ENCODE results near the gene TNNT3. TPM values are rescaled to one million over a fixed set of nuclear protein-coding genes. Genes with fewer than 3 reads are reported as not detected.

The TNNT3 gene
- total RNA-seq, 1 experiment from 2014 or later, result not detected

DNA sequence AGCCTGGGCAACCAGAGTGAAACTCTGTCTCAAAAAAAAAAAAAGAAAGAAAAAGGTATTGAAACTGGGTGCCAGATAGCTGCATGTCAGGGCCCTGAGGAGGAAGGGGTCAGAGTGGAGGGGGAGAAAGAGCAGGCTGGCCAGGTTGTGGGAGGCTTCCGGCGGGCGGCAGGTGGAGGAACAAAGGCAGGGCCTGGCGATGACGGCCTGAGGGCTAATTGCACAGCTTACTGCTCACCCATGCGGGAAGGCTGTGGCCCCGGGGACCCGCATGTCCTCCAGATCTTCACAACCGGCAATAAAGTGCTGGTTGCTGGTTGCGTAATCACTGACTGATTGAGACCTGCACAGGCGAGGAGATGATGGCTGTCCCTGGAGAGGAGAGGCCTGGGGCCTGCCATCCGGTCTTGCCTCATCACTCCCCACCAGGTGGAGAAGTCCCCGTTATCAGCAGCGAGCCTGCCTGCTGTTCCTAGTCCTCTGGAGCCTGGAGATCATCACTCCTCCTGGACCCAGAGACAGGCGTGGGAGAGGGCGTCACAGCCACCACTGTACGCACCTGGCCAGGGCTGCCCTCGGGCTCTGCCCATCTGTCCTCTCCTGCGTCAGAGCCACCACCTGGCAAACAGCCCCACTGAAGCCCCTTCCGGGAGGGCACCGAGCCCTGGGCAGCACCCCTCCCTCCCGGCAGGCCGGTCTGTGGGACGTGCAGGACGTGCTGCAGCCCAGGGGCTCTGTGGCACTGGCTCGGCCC, 59.4 kb downstream of the TNNT3 start:
- Histone ChIP-seq H3K4me2 (no peak overlapping the region), H3K9me3 (ENCODE audit: insufficient read depth, low read depth) (no peaks in the 10 kb centered on the region), H3K27ac (no peak overlapping the region), H2AFZ (no peak overlapping the region), H4K20me1 (ENCODE audit: insufficient read depth) (no peaks in the 10 kb centered on the region), H3F3A (ENCODE audit: insufficient read depth, low read depth) (no peaks in the 10 kb centered on the region), H3K36me3 (ENCODE audit: low read depth) (no peaks in the 10 kb centered on the region), H3K27me3 (ENCODE audit: insufficient read depth, low read depth) (no peaks in the 10 kb centered on the region), H3K4me3 (no peak overlapping the region), H3K4me1 (replicated peaks; ENCODE audit: insufficient read depth) (no peaks in the 10 kb centered on the region), H3K9me2 (ENCODE audit: insufficient read depth) (no peaks in the 10 kb centered on the region), H3K79me2 (ENCODE audit: low read depth) (no peaks in the 10 kb centered on the region)
- BruUV-seq (replicated peaks), result no TSS peak
- no peak for DNase-seq
- ChIA-PET CTCF (interaction anchor here (0.6 to 0.7 kb wide), 2 partner anchors 97 to 596 kb away, joined by 3 to 4 read pairs; no protein-coding TSS in a partner anchor), POLR2A (ENCODE audit: unreplicated experiment) (no interaction called here)
- no peak for TF ChIP-seq EZH2 (IDR thresholded peaks at IDR 0.05; ENCODE audit: low read depth)
- TF ChIP-seq, protein P1, sequence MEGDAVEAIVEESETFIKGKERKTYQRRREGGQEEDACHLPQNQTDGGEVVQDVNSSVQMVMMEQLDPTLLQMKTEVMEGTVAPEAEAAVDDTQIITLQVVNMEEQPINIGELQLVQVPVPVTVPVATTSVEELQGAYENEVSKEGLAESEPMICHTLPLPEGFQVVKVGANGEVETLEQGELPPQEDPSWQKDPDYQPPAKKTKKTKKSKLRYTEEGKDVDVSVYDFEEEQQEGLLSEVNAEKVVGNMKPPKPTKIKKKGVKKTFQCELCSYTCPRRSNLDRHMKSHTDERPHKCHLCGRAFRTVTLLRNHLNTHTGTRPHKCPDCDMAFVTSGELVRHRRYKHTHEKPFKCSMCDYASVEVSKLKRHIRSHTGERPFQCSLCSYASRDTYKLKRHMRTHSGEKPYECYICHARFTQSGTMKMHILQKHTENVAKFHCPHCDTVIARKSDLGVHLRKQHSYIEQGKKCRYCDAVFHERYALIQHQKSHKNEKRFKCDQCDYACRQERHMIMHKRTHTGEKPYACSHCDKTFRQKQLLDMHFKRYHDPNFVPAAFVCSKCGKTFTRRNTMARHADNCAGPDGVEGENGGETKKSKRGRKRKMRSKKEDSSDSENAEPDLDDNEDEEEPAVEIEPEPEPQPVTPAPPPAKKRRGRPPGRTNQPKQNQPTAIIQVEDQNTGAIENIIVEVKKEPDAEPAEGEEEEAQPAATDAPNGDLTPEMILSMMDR (conservative IDR thresholded peaks at IDR 0.05), result no peak
- intact Hi-C loops (cut with micrococcal nuclease; ENCODE audit: unreplicated experiment), result no loop called here

DNA sequence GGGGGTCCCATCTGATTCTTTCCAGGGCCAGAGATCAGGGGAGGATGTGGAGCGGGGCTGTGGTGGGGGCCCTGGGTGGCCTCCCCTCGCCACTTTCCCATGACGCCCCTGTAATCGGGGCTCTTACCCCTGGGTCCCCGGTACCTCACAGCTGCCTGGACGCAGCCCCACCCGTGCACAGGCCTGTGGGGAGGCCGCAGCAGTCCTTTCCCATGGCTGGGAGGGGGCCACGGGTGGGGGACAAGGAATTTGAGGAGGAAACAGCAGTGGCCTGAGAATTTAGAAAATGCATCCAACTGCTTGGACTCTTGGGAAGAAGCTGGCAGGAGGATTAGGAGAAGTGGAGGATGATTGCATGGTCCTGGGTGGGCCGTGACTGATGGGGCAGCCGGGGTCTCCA, 60.1 kb downstream of the TNNT3 start:
- Histone ChIP-seq H4K20me1 (ENCODE audit: insufficient read depth) (no peaks in the 10 kb centered on the region), H3K4me1 (replicated peaks; ENCODE audit: insufficient read depth) (no peaks in the 10 kb centered on the region), H3F3A (ENCODE audit: insufficient read depth, low read depth) (no peaks in the 10 kb centered on the region), H3K9me2 (ENCODE audit: insufficient read depth) (no peaks in the 10 kb centered on the region), H3K27me3 (ENCODE audit: insufficient read depth, low read depth) (no peaks in the 10 kb centered on the region), H3K36me3 (ENCODE audit: low read depth) (no peaks in the 10 kb centered on the region), H3K4me2 (no peak overlapping the region), H3K79me2 (ENCODE audit: low read depth) (no peaks in the 10 kb centered on the region), H2AFZ (no peak overlapping the region), H3K9me3 (ENCODE audit: insufficient read depth, low read depth) (no peaks in the 10 kb centered on the region), H3K4me3 (no peak overlapping the region), H3K27ac (no peak overlapping the region)
- intact Hi-C loops (cut with micrococcal nuclease; ENCODE audit: unreplicated experiment), result no loop called here
- POLR2A ChIA-PET (ENCODE audit: unreplicated experiment), result interaction anchor here (0.6 kb wide), 1 partner anchor 153 kb away, joined by 4 read pairs; no protein-coding TSS in a partner anchor
- TF ChIP-seq, protein P1 (conservative IDR thresholded peaks at IDR 0.05), result no peak
- no peak for TF ChIP-seq EZH2 (IDR thresholded peaks at IDR 0.05; ENCODE audit: low read depth)
- BruUV-seq (replicated peaks), result no TSS peak
- CTCF ChIA-PET, result no interaction called here
- DNase-seq, result no peak

DNA sequence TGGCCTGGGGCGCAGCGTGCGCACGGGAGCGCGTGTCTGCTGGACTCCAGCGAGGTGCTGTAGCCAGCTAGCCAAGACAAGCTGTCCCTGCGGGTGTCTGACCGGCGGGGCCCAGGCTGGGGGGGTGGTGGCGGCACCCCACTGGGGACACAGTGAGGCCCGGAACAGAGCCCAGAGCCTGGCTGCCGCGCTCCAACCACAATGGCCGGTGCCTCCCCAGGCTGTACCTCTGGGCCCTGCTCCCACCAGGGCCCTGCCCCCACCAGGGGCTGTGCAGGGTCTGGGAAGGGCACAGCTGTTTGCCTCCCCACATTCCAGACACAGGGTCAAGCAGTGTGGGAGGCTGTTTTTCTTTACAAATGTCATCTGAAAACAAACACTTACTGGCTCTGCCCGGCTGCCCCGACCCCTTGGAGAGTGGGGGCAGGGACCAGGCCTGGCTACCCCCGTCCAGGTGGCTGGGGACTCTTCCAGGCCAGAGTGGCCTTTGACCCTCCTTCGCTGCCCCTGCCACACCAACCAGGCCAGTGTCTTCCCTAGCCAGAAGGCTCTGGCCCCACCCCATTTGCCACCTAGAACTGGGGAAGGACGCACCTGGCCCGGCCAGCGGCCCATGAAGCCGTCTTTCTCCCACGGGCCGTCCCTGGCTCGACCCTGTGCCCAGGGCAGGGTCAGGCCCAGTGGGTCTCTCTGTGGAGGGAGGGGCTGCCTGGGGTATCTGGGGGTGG, 63.5 kb downstream of the TNNT3 start:
- CTCF ChIA-PET, result no interaction called here
- BruUV-seq (replicated peaks), result no TSS peak

More for the DNA sequence above, 63.5 kb downstream of the TNNT3 start:
- H3K27ac ChIP-seq, result no peak overlapping the region
- no peak for TF ChIP-seq EZH2 (IDR thresholded peaks at IDR 0.05; ENCODE audit: low read depth)
- TF ChIP-seq, protein P1 (conservative IDR thresholded peaks at IDR 0.05), result no peak
- POLR2A ChIA-PET (ENCODE audit: unreplicated experiment), result no interaction called here
- H3K27me3 ChIP-seq (ENCODE audit: insufficient read depth, low read depth), result no peaks in the 10 kb centered on the region
- no peaks in the 10 kb centered on the region for H4K20me1 ChIP-seq (ENCODE audit: insufficient read depth)
- no peaks in the 10 kb centered on the region for H3K79me2 ChIP-seq (ENCODE audit: low read depth)
- no peaks in the 10 kb centered on the region for H3K36me3 ChIP-seq (ENCODE audit: low read depth)
- intact Hi-C loops (cut with micrococcal nuclease; ENCODE audit: unreplicated experiment), result no loop called here
- DNase-seq, result no peak
- H3K4me2 ChIP-seq, result no peak overlapping the region
- no peaks in the 10 kb centered on the region for H3K9me3 ChIP-seq (ENCODE audit: insufficient read depth, low read depth)
- H3K9me2 ChIP-seq (ENCODE audit: insufficient read depth), result no peaks in the 10 kb centered on the region
- no peak overlapping the region for H3K4me3 ChIP-seq
- no peak overlapping the region for H2AFZ ChIP-seq
- H3K4me1 ChIP-seq (replicated peaks; ENCODE audit: insufficient read depth), result no peaks in the 10 kb centered on the region
- no peaks in the 10 kb centered on the region for H3F3A ChIP-seq (ENCODE audit: insufficient read depth, low read depth)
